ENCODE data around the gene COPRS.

DNA sequence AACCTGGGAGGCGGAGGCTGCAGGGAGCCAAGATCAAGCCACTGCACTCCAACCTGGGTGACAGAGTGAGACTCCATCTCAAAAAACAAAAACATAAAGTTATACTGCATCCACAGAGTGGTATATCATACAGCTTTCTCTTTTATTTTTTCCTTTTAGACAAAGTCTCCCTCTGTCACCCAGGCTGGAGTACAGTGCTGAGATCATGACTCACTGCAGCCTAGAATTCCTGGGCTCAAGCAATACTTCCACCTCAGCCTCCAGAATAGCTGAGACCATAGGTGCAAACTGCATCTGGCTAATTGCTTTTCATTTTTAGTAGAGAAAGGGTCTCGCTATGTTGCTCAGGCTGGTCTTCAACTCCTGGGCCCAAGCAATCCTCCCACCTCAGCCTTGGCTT, 10.0 kb upstream of the COPRS start:
- TF ChIP-seq CTCF (IDR thresholded peaks at IDR 0.05) (no peak), EP300 (IDR thresholded peaks at IDR 0.05) (no peak), POLR2A (IDR thresholded peaks at IDR 0.05) (no peak), POLR2AphosphoS5 (IDR thresholded peaks at IDR 0.05) (no peak)

Measured in sigmoid colon (tissue), 4 donors.